H1 (cell line): ENCODE results near the gene FAM171A1. TPM values are rescaled to one million over a fixed set of nuclear protein-coding genes. Genes with fewer than 3 reads are reported as not detected.

Experiments used
- CTCF ChIA-PET: fragments of 300-600 bp; sonication (Branson Sonifier 250); formaldehyde crosslinking; loops from one replicate; lab custom pipeline; 2021; ENCODE audit not compliant: partially characterized antibody; lab: Charles Lee
- POLR2A ChIA-PET: fragments of 300-600 bp; sonication (Branson Sonifier 250); formaldehyde crosslinking; loops from one replicate; lab custom pipeline; 2021; ENCODE audit warnings: inconsistent platforms; ENCODE audit not compliant: partially characterized antibody; lab: Charles Lee
- DNase-seq, 2 experiments: peaks; one replicate each; pipeline versions ENCODE4 v3.0.0 to v3.0.0-alpha.2; 2010 to 2022; ENCODE audit warnings: low spot score in 2 of 2, low read depth in 1 of 2, mixed read lengths in 1 of 2
- FAIRE-seq: peaks from 2 replicates; lab custom pipeline; 2011; peaks lifted over from hg19 to GRCh38; lab: Jason Lieb, UNC
- H2AFZ ChIP-seq: 2 replicates; pipeline ENCODE4 v1.8.1; 2012; ENCODE audit warnings: low read length, inconsistent platforms
- H2AK5ac ChIP-seq: 2 replicates; pipeline ENCODE4 v1.6.1; 2013; ENCODE audit warnings: low read depth, low read length
- H2BK120ac ChIP-seq: replicated peaks from 2 replicates; pipeline ENCODE3; 2013; ENCODE audit warnings: low read depth, low read length, inconsistent platforms
- H2BK12ac ChIP-seq: 2 replicates; pipeline ENCODE4 v1.6.1; 2013; ENCODE audit warnings: low read depth, low read length
- H2BK15ac ChIP-seq: 2 replicates; pipeline ENCODE4 v1.6.1; 2013; ENCODE audit warnings: low read length
- H2BK20ac ChIP-seq: 2 replicates; pipeline ENCODE4 v1.6.1; 2013; ENCODE audit warnings: low read length
- H2BK5ac ChIP-seq: 2 replicates; pipeline ENCODE4 v1.6.1; 2013; ENCODE audit warnings: low read depth, low read length
- H3K14ac ChIP-seq: 2 replicates; pipeline ENCODE4 v1.6.1; 2013; ENCODE audit warnings: inconsistent platforms; ENCODE audit not compliant: insufficient read length
- H3K18ac ChIP-seq: 2 replicates; pipeline ENCODE4 v1.6.1; 2013; ENCODE audit warnings: low read length; ENCODE audit errors: extremely low read depth
- H3K23ac ChIP-seq: 2 replicates; pipeline ENCODE4 v1.6.1; 2013; ENCODE audit warnings: inconsistent platforms; ENCODE audit not compliant: insufficient read length
- H3K23me2 ChIP-seq: 2 replicates; pipeline ENCODE4 v1.6.1; 2013; ENCODE audit warnings: low read depth, low read length
- H3K27ac ChIP-seq: 2 replicates; pipeline ENCODE4 v1.6.1; 2011; ENCODE audit warnings: low read depth, low read length, inconsistent platforms
- H3K27me3 ChIP-seq, 4 experiments: replicated peaks in 1 of 4; 1 replicate in 1 of 4; 2 replicates in 3 of 4; pipeline versions ENCODE4 v1.6.1 to v1.8.1; 2011 to 2013; ENCODE audit warnings: low read length in 3 of 4, mild to moderate bottlenecking in 3 of 4, inconsistent platforms in 2 of 4, mixed read lengths in 2 of 4, moderate library complexity in 1 of 4; ENCODE audit not compliant: control insufficient read depth in 3 of 4, insufficient read depth in 3 of 4; ENCODE audit errors: extremely low read depth in 1 of 4
- H3K36me3 ChIP-seq, 4 experiments: 2 replicates each; pipeline versions ENCODE4 v1.6.1 to v1.8.1; 2011 to 2013; ENCODE audit warnings: mild to moderate bottlenecking in 4 of 4, low read length in 3 of 4, moderate library complexity in 2 of 4, control low read depth in 1 of 4, inconsistent platforms in 1 of 4; ENCODE audit not compliant: insufficient read depth in 4 of 4, control insufficient read depth in 2 of 4
- H3K4ac ChIP-seq: replicated peaks from 2 replicates; pipeline ENCODE3; 2013; ENCODE audit warnings: low read length, low read depth, mixed read lengths, inconsistent platforms; ENCODE audit not compliant: insufficient read length
- H3K4me1 ChIP-seq, 4 experiments: replicated peaks in 1 of 4; 1 replicate in 1 of 4; 2 replicates in 3 of 4; pipeline versions ENCODE4 v1.6.1 to v1.8.1; 2011 to 2013; ENCODE audit warnings: low read length in 3 of 4, inconsistent platforms in 2 of 4, mixed read lengths in 1 of 4; ENCODE audit not compliant: insufficient read depth in 4 of 4, control insufficient read depth in 3 of 4
- H3K4me2 ChIP-seq, 2 experiments: 2 replicates each; pipeline versions ENCODE4 v1.6.1 to v1.8.1; 2011 to 2013; ENCODE audit warnings: low read depth in 2 of 2, low read length in 2 of 2, control low read depth in 1 of 2, inconsistent platforms in 1 of 2, mild to moderate bottlenecking in 1 of 2; ENCODE audit not compliant: insufficient read depth in 1 of 2
- H3K4me3 ChIP-seq, 4 experiments: fragments of 200-600, 300-600 bp in 1 of 4; sonication (generic), shearing (Covaris generic), sonication (Bioruptor Twin) in 1 of 4; 2 replicates each; pipeline versions ENCODE4 v1.5.1 to v1.8.1; 2011 to 2016; ENCODE audit warnings: low read length in 4 of 4, low read depth in 3 of 4, control low read depth in 2 of 4, inconsistent platforms in 2 of 4, mild to moderate bottlenecking in 2 of 4, mixed read lengths in 1 of 4, moderate library complexity in 1 of 4; ENCODE audit not compliant: insufficient read depth in 2 of 4; ENCODE audit errors: extremely low read depth in 1 of 4
- H3K56ac ChIP-seq: replicated peaks from 2 replicates; pipeline ENCODE3; 2013; ENCODE audit warnings: low read depth, mild to moderate bottlenecking, mixed read lengths, low read length, inconsistent platforms; ENCODE audit not compliant: insufficient read length
- H3K79me1 ChIP-seq: 2 replicates; pipeline ENCODE4 v1.6.1; 2013; ENCODE audit warnings: low read depth, low read length, control low read depth
- H3K79me2 ChIP-seq, 2 experiments: 2 replicates each; pipeline versions ENCODE4 v1.6.1 to v1.8.1; 2012 to 2013; ENCODE audit warnings: low read length in 2 of 2, mild to moderate bottlenecking in 2 of 2, inconsistent platforms in 1 of 2; ENCODE audit not compliant: insufficient read depth in 2 of 2, control insufficient read depth in 1 of 2
- H3K9ac ChIP-seq, 4 experiments: replicated peaks in 1 of 4; 1 replicate in 1 of 4; 2 replicates in 3 of 4; pipeline versions ENCODE4 v1.6.1 to v1.8.1; 2011 to 2013; ENCODE audit warnings: low read depth in 3 of 4, low read length in 3 of 4, control low read depth in 2 of 4, mild to moderate bottlenecking in 2 of 4, moderate library complexity in 2 of 4, inconsistent platforms in 1 of 4; ENCODE audit errors: extremely low read depth in 1 of 4
- H3K9me3 ChIP-seq, 2 experiments: 2 replicates each; pipeline versions ENCODE4 v1.6.1 to v1.8.1; 2012 to 2013; ENCODE audit warnings: mild to moderate bottlenecking in 2 of 2, moderate library complexity in 2 of 2, control low read depth in 1 of 2, inconsistent platforms in 1 of 2, low read depth in 1 of 2, low read length in 1 of 2, mixed read lengths in 1 of 2; ENCODE audit not compliant: insufficient read depth in 2 of 2
- H4K20me1 ChIP-seq, 2 experiments: replicated peaks in 1 of 2; 2 replicates each; pipeline versions ENCODE3 to v1.8.1; 2011 to 2013; ENCODE audit warnings: inconsistent platforms in 2 of 2, low read length in 2 of 2, mild to moderate bottlenecking in 1 of 2; ENCODE audit not compliant: insufficient read depth in 2 of 2, control insufficient read depth in 1 of 2
- H4K5ac ChIP-seq: 2 replicates; pipeline ENCODE4 v1.6.1; 2013; ENCODE audit warnings: low read length, low read depth, mixed read lengths, inconsistent platforms; ENCODE audit not compliant: insufficient read length
- H4K8ac ChIP-seq: 2 replicates; pipeline ENCODE4 v1.8.0; 2013; ENCODE audit warnings: mild to moderate bottlenecking, moderate library complexity, low read length, inconsistent platforms; ENCODE audit not compliant: insufficient read depth; ENCODE audit errors: extremely low read depth
- H4K91ac ChIP-seq: replicated peaks from 2 replicates; pipeline ENCODE3; 2013; ENCODE audit warnings: low read length, mixed read lengths, inconsistent platforms; ENCODE audit not compliant: insufficient read length
- CHD1 ChIP-seq: IDR thresholded peaks from 2 replicates; pipeline ENCODE4 v1.6.1; 2012; ENCODE audit warnings: low read depth, low read length, improper control_type of control experiment
- RFX5 ChIP-seq: IDR thresholded peaks from 2 replicates; pipeline ENCODE4 v1.6.1; 2011; ENCODE audit warnings: low read depth, low read length, improper control_type of control experiment, borderline replicate concordance
- SIN3A ChIP-seq, 2 experiments: IDR thresholded peaks in 1 of 2; conservative IDR thresholded peaks in 1 of 2; 2 replicates each; pipeline ENCODE4 v1.6.1; 2011 to 2012; ENCODE audit warnings: low read length in 2 of 2, improper control_type of control experiment in 1 of 2, low read depth in 1 of 2, mild to moderate bottlenecking in 1 of 2
- SIX5 ChIP-seq: IDR thresholded peaks from 2 replicates; pipeline ENCODE4 v1.6.1; 2011; ENCODE audit warnings: mild to moderate bottlenecking, low read depth, low read length
- SRF ChIP-seq: IDR thresholded peaks from 2 replicates; pipeline ENCODE4 v1.6.1; 2011; ENCODE audit warnings: mild to moderate bottlenecking, low read depth, low read length, moderate library complexity
- WGBS, 2 experiments: shearing (Covaris generic) in 1 of 2; methylation state at CpG; one replicate each; pipeline versions ENCODE4 v1.1.6 to v1.1.7; 2013 to 2015; ENCODE audit warnings: low lambda C conversion rate in 2 of 2, mixed read lengths in 2 of 2, inconsistent platforms in 1 of 2, low coverage in 1 of 2, missing lambda C conversion rate in 1 of 2; ENCODE audit not compliant: insufficient replicate concordance in 2 of 2, insufficient coverage in 1 of 2, insufficient read length in 1 of 2; ENCODE audit errors: extremely low coverage in 1 of 2, missing lambda C conversion rate in 1 of 2; 5-methylcytosine and 5-hydroxymethylcytosine counted together
- polyA plus RNA-seq, 7 experiments: library from polyadenylated mRNA; depleted of rRNA in 3 of 7; stranded (reverse) in 5 of 7; unstranded in 2 of 7; fragments of >200 nt in 5 of 7; fragments of 200-250 nt in 2 of 7; gene quantifications; 1 replicate in 5 of 7; 2 replicates in 1 of 7; 4 replicates in 1 of 7; pipeline versions ENCODE4 v1.2.1 to v1.2.3, GENCODE V29; 2011 to 2013; ENCODE audit warnings: missing spikeins in 2 of 7, mixed read lengths in 2 of 7
- total RNA-seq: library from RNA; stranded (reverse); fragmentation: NEBNext Ultra II Directional; extraction: Animal tissue kit (Norgen Biotek cat#: 25700); gene quantifications from 2 replicates; pipeline ENCODE4 v1.2.1, GENCODE V29; 2021

The FAM171A1 gene
- total and polyA plus RNA-seq, 2 of the 8 experiments (the other 6 are each of a cell fraction or from before 2014, with no cell fraction given), result 26.6 to 42.1 TPM

GRCh38 chr10:15172306-15172840, 198.7 kb downstream of the FAM171A1 start:
- Histone ChIP-seq H3K4me3 (no peak overlapping the region), H2BK120ac (no peak overlapping the region), H3K27ac (no peak overlapping the region), H3K23me2 (peaks cover 4% of the 10 kb centered on the region; the same call in 1 of the 2 replicates), H3K4me2 (no peak overlapping the region), H3K79me1 (no peaks in the 10 kb centered on the region), H3K23ac (no peak overlapping the region), H4K8ac (no peak overlapping the region), H2AFZ (no peak overlapping the region), H2AK5ac (no peak overlapping the region), H2BK15ac (no peak overlapping the region), H2BK5ac (no peak overlapping the region), H4K20me1 (no peaks in the 10 kb centered on the region), H3K9me3 (no peaks in the 10 kb centered on the region), H3K36me3 (no peaks in the 10 kb centered on the region), H4K5ac (no peak overlapping the region), H4K91ac (no peak overlapping the region), H3K4ac (no peak overlapping the region), H3K27me3 (no peaks in the 10 kb centered on the region; a peak in 2 of 7 replicates), H3K79me2 (no peaks in the 10 kb centered on the region), H3K9ac (no peak overlapping the region), H3K56ac (no peak overlapping the region), H3K14ac (no peak overlapping the region), H3K4me1 (peaks cover 0 to 2% (median under 1%) of the 10 kb centered on the region in 4 experiments; a peak in 2 of 7 replicates), H2BK12ac (no peak overlapping the region), H2BK20ac (no peak overlapping the region), H3K18ac (no peak overlapping the region)
- no peak for FAIRE-seq
- CTCF ChIA-PET, result interaction anchor here (0.6 to 2.4 kb wide), 2 partner anchors 9 to 26 kb away, joined by 3 to 11 read pairs; no protein-coding TSS in a partner anchor
- POLR2A ChIA-PET, result no interaction called here
- TF ChIP-seq CHD1, result no peak
- no peak for TF ChIP-seq RFX5
- no peak for TF ChIP-seq SRF
- TF ChIP-seq SIN3A (conservative IDR thresholded peaks at IDR 0.05 in 1 of 2, IDR thresholded peaks at IDR 0.05 in 1 of 2; ENCODE audit: low read depth in 1 of 2, low read length in 2 of 2), result no peak
- TF ChIP-seq SIX5, result no peak
- no peak for DNase-seq
- WGBS, 2 experiments, result 87% methylated on average over 7 of the region's 7 CpGs; no CpG with 5 or more reads in 1 of the 2 experiments
